Measurements from ENCODE around the gene DAB1.

DAB1 gene

GRCh38 chr1:56975446-56975845, 448.4 kb downstream of the DAB1 start:
- TF ChIP-seq CTCF (IDR thresholded peaks at IDR 0.05; ENCODE audit: low read depth, low read length) = no peak
- no peak overlapping the region for H3K4me3 ChIP-seq (ENCODE audit: low read depth, low read length)

- no peak overlapping the region for H3K4me3 ChIP-seq (ENCODE audit: low read depth, low read length)
- no peak for TF ChIP-seq CTCF (IDR thresholded peaks at IDR 0.05; ENCODE audit: low read depth, low read length)
Observed at GRCh38 chr1:56973923-56974742, 449.7 kb downstream of the DAB1 start.

- H3K4me3 ChIP-seq (ENCODE audit: low read depth, low read length) = no peak overlapping the region
- no peak for TF ChIP-seq CTCF (IDR thresholded peaks at IDR 0.05; ENCODE audit: low read depth, low read length)
Observed at GRCh38 chr1:56972976-56973375, 450.9 kb downstream of the DAB1 start.

- H3K4me3 ChIP-seq (ENCODE audit: low read depth, low read length) = no peak overlapping the region
- TF ChIP-seq CTCF (IDR thresholded peaks at IDR 0.05; ENCODE audit: low read depth, low read length) = no peak
Observed at GRCh38 chr1:56970280-56970679, 453.6 kb downstream of the DAB1 start.

- no peak overlapping the region for H3K4me3 ChIP-seq (ENCODE audit: low read depth, low read length)
- TF ChIP-seq CTCF (IDR thresholded peaks at IDR 0.05; ENCODE audit: low read depth, low read length) = no peak
Observed at GRCh38 chr1:56968878-56969495, 454.9 kb downstream of the DAB1 start.

GRCh38 chr1:56967900-56968832, 455.7 kb downstream of the DAB1 start:
- TF ChIP-seq CTCF (IDR thresholded peaks at IDR 0.05; ENCODE audit: low read depth, low read length) = peak; percentile 68
- H3K4me3 ChIP-seq (ENCODE audit: low read depth, low read length) = no peak overlapping the region
